Subcutaneous adipose tissue (tissue), 4 donors: ENCODE data around the gene SHISA9. TPM values are rescaled to one million over a fixed set of nuclear protein-coding genes. Genes with fewer than 3 reads are reported as not detected.

Experiments used
- total RNA-seq, 4 donors: library from RNA; depleted of rRNA; stranded (reverse); fragments of >200 nt; gene quantifications; one replicate each; pipeline ENCODE4 v1.1.0, GENCODE V29; 2016
- TF ChIP-seq, protein P1 (sequence below): fragments of 450-650 bp; IDR thresholded peaks from one replicate; pipeline ENCODE4 v1.5.1; 2016; ENCODE audit warnings: low read depth, mild to moderate bottlenecking, control low read depth, antibody characterized with exemption, moderate library complexity

Gene SHISA9
- total RNA-seq, 4 donors from 2014 or later, result under 0.01 to 0.19 (median 0.17) TPM; not detected in 1

DNA sequence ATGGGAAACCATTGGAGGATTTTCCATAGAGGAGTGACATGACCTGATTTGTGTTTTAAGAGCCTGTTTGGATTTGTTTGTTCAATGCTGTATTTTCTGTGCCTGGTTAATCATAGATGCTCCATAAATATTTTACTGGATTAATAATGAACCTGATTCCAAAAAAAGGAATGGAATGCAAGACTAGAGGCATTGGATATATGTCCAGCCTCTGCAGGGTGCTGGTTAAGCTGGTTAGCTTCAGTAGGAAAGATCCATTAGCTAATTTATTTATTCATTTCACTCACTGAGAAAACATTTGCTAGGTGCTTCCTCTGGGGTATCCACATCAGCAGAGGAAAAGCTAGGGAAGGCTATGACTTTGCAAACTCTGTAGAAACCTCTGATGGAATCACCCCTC is 57.7 kb downstream of the SHISA9 start:
- TF ChIP-seq, protein P1, sequence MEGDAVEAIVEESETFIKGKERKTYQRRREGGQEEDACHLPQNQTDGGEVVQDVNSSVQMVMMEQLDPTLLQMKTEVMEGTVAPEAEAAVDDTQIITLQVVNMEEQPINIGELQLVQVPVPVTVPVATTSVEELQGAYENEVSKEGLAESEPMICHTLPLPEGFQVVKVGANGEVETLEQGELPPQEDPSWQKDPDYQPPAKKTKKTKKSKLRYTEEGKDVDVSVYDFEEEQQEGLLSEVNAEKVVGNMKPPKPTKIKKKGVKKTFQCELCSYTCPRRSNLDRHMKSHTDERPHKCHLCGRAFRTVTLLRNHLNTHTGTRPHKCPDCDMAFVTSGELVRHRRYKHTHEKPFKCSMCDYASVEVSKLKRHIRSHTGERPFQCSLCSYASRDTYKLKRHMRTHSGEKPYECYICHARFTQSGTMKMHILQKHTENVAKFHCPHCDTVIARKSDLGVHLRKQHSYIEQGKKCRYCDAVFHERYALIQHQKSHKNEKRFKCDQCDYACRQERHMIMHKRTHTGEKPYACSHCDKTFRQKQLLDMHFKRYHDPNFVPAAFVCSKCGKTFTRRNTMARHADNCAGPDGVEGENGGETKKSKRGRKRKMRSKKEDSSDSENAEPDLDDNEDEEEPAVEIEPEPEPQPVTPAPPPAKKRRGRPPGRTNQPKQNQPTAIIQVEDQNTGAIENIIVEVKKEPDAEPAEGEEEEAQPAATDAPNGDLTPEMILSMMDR, result no peak

DNA sequence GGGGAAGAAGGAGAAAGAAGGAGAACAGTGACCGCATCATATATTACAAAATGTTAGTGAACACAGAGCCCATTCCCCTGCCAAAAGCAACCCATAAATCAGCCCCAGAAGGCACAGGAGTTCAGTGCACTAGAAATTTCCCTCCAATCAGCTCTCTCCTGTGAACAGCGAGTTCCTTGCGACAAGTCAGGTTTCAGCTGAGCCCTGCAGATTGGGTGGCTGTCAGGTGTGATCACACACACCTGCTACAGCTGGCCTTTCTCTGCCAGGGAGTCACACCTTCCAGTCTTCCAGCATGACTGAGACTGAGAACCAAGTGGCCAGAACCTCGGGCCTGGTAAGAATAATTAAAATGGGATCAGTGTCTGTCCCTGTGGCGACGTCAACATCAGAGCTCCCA is 60.2 kb downstream of the SHISA9 start:
- TF ChIP-seq, protein P1, result no peak

DNA sequence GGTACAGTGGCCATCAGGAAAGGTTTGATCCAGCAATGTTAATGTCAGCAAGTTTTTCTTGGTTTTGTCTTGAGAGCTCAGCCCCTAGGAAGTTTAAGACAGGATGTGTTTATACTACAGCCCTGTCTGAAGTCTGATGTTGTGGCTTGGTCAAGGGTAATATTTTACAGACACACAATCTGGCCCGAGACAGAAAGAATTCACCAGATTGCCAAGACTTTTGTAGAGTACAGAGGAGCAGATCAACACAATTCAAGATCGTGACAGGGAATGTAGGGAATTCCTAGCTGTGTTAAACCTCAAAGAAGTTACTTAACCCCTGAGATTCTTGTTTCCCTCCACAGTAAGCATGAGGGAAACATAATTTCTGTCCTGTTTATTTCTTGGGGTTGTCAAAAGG is 63.1 kb downstream of the SHISA9 start:
- TF ChIP-seq, protein P1, result no peak

DNA sequence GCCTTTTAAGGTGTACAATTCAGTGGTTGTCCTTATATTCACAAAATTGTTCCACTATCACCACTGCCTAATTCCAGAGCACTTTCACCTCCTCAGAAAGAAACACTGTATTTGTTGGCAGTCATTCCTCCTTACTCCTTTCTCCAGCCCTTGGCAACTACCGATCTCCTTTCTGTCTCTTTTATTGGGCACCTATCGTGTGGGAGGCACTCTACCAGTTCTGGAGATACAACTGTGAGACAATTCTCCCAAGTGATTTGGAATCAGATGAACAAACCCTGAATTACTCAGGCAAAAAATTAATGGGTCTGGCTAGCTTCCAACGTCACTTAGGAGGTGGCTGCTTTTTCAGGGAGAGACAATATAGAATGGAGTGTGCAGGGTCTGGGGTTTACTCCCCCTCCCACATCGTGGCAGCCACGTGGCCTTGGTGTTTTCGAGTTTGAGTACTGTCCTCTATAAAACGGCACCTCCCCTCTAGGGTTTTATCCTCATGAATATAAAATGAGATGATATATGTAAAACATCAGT is 63.9 kb downstream of the SHISA9 start:
- TF ChIP-seq, protein P1, result no peak

DNA sequence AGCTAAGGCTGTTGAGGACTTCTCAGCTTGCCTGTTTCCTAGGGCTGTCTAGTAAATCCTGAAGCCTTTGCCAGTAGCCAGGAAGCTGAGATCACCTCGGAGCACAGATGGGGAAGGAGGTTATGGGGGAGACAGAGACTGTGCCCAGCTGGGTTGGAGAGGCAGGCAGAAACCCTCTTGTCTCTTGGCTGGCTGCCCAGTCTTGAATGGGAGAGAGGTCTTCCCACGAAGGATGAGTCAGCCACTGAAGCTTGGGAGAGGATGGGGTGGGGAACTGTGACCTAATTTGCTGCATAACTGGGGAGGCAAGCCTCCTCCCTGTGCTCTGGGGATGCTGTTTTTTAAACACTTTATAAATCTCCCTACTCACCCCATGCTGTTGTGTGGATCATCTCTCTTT is 69.8 kb downstream of the SHISA9 start:
- TF ChIP-seq, protein P1, result no peak

DNA sequence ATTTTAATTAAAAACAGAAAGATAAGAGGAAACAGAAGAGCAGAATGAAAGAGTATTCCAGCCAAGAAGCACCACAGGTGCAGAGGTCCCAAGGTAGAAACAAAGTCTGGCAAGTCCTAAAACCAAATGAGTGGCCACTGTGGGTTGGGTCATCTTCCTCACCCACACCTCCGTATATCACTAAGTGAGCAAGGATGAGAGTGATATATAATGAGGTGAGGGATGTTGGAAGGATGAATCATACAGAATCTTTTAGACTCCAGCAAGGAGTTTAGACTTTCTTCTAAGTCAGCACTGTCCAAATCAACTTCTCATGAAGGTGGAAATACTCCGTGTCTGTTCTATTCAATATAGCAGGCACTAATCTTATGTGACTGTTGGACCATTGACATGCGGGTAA is 70.8 kb downstream of the SHISA9 start:
- TF ChIP-seq, protein P1, result no peak

DNA sequence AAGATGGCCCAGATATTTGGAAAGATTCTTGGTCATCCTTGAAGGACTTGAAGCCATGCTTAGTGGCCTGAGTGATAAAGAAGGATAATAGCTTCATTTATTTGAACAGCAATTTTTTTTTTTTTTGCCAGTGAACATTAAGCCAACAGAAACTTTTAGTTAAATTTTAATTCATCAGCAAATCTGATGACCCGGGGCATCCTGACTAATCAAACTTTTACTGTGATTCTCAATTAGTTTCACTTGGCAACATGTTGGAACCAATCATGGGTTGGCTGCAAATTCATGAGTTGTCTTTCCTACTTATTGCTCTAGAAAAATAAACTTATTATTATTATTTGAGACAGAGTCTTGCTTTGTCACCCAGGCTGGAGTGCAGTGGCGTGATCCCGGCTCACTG is 74.4 kb downstream of the SHISA9 start:
- TF ChIP-seq, protein P1, result no peak
